ENCODE data around the gene SLC22A23.

- TF ChIP-seq EZH2phosphoT487 (IDR thresholded peaks at IDR 0.05; ENCODE audit: unreplicated experiment) (no peak), ZNF114 (CRISPR knock-in tag; IDR thresholded peaks at IDR 0.05) (no peak), REST (IDR thresholded peaks at IDR 0.05; ENCODE audit: unreplicated experiment) (no peak), POLR2AphosphoS5 (IDR thresholded peaks at IDR 0.05; ENCODE audit: low read depth) (no peak), JUNB (IDR thresholded peaks at IDR 0.05; ENCODE audit: unreplicated experiment) (no peak), EZH2 (IDR thresholded peaks at IDR 0.05; ENCODE audit: low read depth, unreplicated experiment) (no peak), STAT1 (IDR thresholded peaks at IDR 0.05; ENCODE audit: unreplicated experiment) (no peak), ZNF331 (CRISPR knock-in tag; IDR thresholded peaks at IDR 0.05; ENCODE audit: low read depth) (no peak)
- TF ChIP-seq, protein P1, sequence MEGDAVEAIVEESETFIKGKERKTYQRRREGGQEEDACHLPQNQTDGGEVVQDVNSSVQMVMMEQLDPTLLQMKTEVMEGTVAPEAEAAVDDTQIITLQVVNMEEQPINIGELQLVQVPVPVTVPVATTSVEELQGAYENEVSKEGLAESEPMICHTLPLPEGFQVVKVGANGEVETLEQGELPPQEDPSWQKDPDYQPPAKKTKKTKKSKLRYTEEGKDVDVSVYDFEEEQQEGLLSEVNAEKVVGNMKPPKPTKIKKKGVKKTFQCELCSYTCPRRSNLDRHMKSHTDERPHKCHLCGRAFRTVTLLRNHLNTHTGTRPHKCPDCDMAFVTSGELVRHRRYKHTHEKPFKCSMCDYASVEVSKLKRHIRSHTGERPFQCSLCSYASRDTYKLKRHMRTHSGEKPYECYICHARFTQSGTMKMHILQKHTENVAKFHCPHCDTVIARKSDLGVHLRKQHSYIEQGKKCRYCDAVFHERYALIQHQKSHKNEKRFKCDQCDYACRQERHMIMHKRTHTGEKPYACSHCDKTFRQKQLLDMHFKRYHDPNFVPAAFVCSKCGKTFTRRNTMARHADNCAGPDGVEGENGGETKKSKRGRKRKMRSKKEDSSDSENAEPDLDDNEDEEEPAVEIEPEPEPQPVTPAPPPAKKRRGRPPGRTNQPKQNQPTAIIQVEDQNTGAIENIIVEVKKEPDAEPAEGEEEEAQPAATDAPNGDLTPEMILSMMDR (conservative IDR thresholded peaks at IDR 0.05; ENCODE audit: low read depth in 2 of 2) = no peak
- TF ChIP-seq, protein P2, sequence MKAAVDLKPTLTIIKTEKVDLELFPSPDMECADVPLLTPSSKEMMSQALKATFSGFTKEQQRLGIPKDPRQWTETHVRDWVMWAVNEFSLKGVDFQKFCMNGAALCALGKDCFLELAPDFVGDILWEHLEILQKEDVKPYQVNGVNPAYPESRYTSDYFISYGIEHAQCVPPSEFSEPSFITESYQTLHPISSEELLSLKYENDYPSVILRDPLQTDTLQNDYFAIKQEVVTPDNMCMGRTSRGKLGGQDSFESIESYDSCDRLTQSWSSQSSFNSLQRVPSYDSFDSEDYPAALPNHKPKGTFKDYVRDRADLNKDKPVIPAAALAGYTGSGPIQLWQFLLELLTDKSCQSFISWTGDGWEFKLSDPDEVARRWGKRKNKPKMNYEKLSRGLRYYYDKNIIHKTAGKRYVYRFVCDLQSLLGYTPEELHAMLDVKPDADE (IDR thresholded peaks at IDR 0.05) = no peak
- TF ChIP-seq, protein P3, sequence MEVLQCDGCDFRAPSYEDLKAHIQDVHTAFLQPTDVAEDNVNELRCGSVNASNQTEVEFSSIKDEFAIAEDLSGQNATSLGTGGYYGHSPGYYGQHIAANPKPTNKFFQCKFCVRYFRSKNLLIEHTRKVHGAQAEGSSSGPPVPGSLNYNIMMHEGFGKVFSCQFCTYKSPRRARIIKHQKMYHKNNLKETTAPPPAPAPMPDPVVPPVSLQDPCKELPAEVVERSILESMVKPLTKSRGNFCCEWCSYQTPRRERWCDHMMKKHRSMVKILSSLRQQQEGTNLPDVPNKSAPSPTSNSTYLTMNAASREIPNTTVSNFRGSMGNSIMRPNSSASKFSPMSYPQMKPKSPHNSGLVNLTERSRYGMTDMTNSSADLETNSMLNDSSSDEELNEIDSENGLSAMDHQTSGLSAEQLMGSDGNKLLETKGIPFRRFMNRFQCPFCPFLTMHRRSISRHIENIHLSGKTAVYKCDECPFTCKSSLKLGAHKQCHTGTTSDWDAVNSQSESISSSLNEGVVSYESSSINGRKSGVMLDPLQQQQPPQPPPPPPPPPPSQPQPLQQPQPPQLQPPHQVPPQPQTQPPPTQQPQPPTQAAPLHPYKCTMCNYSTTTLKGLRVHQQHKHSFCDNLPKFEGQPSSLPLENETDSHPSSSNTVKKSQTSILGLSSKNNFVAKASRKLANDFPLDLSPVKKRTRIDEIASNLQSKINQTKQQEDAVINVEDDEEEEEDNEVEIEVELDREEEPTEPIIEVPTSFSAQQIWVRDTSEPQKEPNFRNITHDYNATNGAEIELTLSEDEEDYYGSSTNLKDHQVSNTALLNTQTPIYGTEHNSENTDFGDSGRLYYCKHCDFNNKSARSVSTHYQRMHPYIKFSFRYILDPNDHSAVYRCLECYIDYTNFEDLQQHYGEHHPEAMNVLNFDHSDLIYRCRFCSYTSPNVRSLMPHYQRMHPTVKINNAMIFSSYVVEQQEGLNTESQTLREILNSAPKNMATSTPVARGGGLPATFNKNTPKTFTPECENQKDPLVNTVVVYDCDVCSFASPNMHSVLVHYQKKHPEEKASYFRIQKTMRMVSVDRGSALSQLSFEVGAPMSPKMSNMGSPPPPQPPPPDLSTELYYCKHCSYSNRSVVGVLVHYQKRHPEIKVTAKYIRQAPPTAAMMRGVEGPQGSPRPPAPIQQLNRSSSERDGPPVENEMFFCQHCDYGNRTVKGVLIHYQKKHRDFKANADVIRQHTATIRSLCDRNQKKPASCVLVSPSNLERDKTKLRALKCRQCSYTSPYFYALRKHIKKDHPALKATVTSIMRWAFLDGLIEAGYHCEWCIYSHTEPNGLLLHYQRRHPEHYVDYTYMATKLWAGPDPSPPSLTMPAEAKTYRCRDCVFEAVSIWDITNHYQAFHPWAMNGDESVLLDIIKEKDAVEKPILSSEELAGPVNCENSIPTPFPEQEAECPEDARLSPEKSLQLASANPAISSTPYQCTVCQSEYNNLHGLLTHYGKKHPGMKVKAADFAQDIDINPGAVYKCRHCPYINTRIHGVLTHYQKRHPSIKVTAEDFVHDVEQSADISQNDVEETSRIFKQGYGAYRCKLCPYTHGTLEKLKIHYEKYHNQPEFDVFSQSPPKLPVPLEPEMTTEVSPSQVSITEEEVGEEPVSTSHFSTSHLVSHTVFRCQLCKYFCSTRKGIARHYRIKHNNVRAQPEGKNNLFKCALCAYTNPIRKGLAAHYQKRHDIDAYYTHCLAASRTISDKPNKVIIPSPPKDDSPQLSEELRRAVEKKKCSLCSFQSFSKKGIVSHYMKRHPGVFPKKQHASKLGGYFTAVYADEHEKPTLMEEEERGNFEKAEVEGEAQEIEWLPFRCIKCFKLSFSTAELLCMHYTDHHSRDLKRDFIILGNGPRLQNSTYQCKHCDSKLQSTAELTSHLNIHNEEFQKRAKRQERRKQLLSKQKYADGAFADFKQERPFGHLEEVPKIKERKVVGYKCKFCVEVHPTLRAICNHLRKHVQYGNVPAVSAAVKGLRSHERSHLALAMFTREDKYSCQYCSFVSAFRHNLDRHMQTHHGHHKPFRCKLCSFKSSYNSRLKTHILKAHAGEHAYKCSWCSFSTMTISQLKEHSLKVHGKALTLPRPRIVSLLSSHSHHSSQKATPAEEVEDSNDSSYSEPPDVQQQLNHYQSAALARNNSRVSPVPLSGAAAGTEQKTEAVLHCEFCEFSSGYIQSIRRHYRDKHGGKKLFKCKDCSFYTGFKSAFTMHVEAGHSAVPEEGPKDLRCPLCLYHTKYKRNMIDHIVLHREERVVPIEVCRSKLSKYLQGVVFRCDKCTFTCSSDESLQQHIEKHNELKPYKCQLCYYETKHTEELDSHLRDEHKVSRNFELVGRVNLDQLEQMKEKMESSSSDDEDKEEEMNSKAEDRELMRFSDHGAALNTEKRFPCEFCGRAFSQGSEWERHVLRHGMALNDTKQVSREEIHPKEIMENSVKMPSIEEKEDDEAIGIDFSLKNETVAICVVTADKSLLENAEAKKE (CRISPR knock-in tag; IDR thresholded peaks at IDR 0.05) = no peak
Observed at GRCh38 chr6:3348821-3349220, 108.0 kb downstream of the SLC22A23 start.
